GM13976 (cell line): ENCODE results near the gene PSPC1.
"Not testable (repeated sequence)": the region's sequence is repeated elsewhere in the genome, so short reads cannot be mapped to it uniquely, and the experiment has no call there.

Source experiments
- DNase-seq: peaks from one replicate; pipeline ENCODE4 v3.0.0; 2012; ENCODE audit warnings: low spot score
- CTCF ChIP-seq: IDR thresholded peaks from 2 replicates; pipeline ENCODE4 v1.5.1; 2012; ENCODE audit warnings: borderline replicate concordance, mild to moderate bottlenecking; ENCODE audit not compliant: insufficient read depth; ENCODE audit errors: extremely low read depth, missing control alignments, control extremely low read depth
- in situ Hi-C: fragments of 300-500 bp; cut with MboI; formaldehyde crosslinking; loops from one replicate; pipeline ENCODE4 v1.12.0; 2022; ENCODE audit warnings: low sequenced_read_pairs, mixed read lengths, inconsistent platforms; ENCODE audit not compliant: unreplicated experiment

Gene PSPC1

GRCh38 chr13:19720039-19720438 is 62.7 kb downstream of the PSPC1 start:
- no peak for TF ChIP-seq CTCF
- in situ Hi-C loops: no loop called here

DNA sequence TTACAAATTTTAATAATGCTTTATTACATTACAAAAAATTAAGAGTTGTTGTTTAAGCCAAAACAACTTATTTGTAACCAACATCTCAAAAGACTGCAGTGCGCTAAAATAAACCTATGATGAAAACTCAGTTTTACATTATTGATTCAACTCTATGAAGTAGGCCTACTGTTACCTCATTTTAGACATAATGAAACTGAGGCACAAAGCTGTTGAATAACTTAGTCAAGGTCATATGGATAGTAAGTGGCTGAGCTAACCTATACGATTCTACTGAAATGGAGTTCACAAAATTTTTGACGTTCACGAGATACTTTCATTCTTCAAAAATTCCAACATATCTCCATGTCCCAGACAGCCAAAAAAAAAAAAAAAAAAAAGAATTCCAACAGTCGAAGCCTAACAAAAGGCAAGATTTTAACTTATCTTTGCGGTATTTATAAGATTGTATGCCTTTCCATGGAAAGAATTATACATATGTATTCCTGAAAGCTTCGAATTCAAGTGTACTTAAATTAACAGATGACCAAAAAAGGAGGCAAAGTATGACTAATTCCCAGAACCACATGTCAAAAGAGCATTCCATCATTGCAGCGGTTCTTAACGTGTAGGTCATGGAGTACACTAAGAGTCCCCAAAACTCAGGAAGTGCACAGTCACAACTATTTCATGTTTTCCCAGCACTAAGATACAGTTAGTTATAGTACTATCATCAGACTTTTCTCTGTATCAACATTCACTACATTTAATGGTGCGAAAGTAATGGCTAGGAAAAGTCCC is 69.4 kb downstream of the PSPC1 start:
- TF ChIP-seq CTCF: no peak
- in situ Hi-C loops: no loop called here
- no peak for DNase-seq

More at GRCh38 chr13:19720039-19720438, 62.7 kb downstream of the PSPC1 start:
- no peak for DNase-seq

GRCh38 chr13:19709782-19710181 is 73.0 kb downstream of the PSPC1 start:
- DNase-seq, in situ Hi-C loops: not testable (repeated sequence)

DNA sequence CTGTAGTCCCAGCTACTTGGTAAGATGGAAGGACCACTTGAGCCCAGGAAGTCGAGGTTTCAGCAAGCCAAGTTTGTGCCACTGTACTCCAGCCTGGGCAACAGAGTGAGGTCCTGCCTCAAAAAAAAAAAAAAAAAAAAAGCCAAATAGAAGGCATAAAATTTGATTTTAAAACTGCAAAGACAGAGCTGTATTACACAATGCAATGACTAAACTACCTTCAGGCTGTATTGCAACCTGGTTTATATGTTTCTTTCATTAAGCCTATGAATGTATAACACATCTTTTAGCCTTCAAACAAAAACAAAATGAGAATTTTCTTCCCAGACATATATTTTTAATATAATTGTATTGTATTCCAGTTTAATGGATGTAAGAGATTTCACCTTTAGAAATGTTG is 73.7 kb downstream of the PSPC1 start:
- DNase-seq, in situ Hi-C loops: not testable (repeated sequence)

- DNase-seq, in situ Hi-C loops: not testable (repeated sequence)
These were observed 78.5 kb downstream of the PSPC1 start for GRCh38 chr13:19704256-19704655.

- DNase-seq, in situ Hi-C loops: not testable (repeated sequence)
These were observed 81.1 kb downstream of the PSPC1 start for GRCh38 chr13:19701619-19702018.

DNA sequence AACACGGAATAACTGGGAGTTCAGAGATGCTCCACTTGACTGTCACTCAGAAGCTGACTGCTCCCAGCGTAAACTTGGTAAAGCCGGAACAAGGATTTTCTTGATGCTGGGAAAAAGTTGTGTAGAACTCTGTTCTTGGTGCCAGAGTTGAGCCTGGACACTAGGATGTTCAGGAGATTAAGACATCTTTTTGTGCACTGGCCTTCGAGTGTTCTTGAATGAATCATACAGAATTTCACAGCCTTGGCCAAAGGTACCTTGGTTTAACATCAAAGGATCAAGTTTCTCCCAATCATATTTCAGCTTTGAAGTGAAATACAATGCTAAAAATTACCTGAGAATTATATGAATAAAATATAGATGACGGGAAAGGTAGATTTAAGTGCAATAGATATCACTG is 81.8 kb downstream of the PSPC1 start:
- in situ Hi-C loops: not testable (repeated sequence)

GRCh38 chr13:19695829-19696228 is 86.9 kb downstream of the PSPC1 start:
- TF ChIP-seq CTCF: no peak
- DNase-seq: no peak
- in situ Hi-C loops: no loop called here

More for the DNA sequence above, 81.8 kb downstream of the PSPC1 start:
- not testable (repeated sequence) for DNase-seq

DNA sequence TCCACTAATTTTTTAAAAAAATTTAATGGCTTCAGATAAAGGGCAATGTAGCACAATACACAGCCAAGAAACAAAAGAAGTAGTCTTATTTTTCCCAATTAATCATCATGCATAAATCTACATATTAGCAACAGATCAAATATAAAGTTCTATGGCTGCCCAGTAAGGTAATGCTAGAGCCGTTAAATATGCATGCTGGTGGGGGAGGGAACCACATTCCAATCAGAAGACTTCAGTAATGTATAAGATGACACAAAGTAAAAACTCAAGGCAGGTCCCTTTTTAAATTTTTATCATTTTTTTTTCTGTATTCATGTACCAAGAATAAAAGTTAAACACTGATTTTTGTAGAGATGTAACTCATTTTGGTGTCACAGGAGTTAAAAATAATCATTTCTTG is 87.3 kb downstream of the PSPC1 start:
- TF ChIP-seq CTCF: no peak
- DNase-seq: no peak
- in situ Hi-C loops: no loop called here

DNA sequence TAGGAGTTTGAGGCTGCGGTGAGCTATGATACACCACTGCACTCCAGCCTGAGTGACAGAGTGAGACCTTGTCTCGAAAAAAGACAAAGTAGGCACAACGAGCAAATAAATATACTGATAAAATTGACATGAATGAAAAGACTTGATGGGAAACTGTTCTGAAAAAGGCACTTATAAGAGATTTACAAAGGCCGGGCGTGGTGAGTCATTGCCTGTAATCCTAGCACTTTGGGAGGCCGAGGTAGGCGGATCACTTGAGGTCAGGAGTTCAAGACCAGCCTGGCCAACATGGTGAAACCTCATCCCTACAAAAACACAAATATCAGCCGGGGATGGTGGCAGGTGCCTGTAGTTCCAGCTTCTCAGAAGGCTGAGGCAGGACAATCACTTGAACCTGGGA is 91.3 kb downstream of the PSPC1 start:
- in situ Hi-C loops, DNase-seq: not testable (repeated sequence)
